Measurements from ENCODE around the gene SLC6A7.

GRCh38 chr5:150239099-150239793 lies 49.4 kb downstream of the SLC6A7 start:
- TF ChIP-seq POLR2A (IDR thresholded peaks at IDR 0.05; ENCODE audit: extremely low read depth, insufficient read length) (no peak), CTCF (IDR thresholded peaks at IDR 0.05; ENCODE audit: low read depth, low read length) (no peak)
